Lung microvascular endothelial cell (primary cell): ENCODE results near the gene TIMELESS. TPM values are rescaled to one million over a fixed set of nuclear protein-coding genes. Genes with fewer than 3 reads are reported as not detected.
"Not testable (repeated sequence)": the region's sequence is repeated elsewhere in the genome, so short reads cannot be mapped to it uniquely, and the experiment has no call there.

Experiments
- DNase-seq, 2 donors: peaks; one replicate each; pipeline versions ENCODE4 v3.0.0 to v3.0.0-alpha.2; 2010; ENCODE audit warnings: low read depth in 2 of 2
- total RNA-seq: library from RNA; depleted of rRNA; stranded (reverse); fragments of >200 nt; gene quantifications from 2 replicates; pipeline ENCODE4 v1.2.1, GENCODE V29; 2014

Gene TIMELESS
- total RNA-seq, 1 donor from 2014 or later: 7.3 TPM

DNA sequence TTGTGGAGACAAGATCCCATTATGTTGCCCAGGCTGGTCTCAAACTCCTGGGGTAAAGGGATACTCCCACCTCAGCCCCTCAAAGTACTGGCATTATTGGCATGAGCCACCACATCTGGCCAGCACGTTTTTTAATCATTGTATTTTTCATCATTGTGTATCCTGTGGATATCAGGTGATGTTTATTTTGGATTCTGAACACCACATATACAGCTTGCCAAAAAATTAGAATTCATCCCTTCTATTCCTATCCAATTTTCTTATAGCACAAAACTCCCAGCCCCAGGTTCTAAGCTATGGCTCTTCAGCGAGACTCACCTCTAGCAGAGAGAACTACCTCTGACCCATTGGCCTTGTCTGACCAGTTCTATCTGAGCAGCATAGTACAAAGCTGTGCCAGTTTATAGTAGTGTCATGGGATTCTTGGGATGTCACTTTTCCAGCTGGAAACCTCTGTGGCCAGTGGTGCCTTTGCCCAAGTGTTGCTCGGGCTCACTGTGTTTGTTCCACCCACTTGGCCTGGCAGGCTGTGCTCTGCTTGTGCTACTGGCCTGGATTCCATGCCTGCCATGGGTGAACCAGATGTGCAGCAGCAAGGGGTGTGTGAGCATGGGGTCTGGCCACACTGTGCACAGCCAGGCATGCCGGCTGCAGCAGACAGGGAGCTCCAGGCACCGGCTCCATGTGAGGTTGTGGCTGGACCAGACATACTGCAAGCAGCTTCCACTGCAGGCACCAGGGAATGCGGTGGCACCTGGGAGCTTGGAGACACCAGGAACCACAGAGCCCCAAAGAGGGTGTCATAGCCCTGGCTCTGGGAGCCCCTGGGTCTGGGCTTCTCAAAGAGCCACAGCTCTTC, 37.2 kb downstream of the TIMELESS start:
- DNase-seq: peak in 1 of 2 donors; percentile 76

- DNase-seq: no peak
Observed at GRCh38 chr12:56410768-56411167, 38.5 kb downstream of the TIMELESS start.

GRCh38 chr12:56408799-56409417, 40.3 kb downstream of the TIMELESS start:
- no peak for DNase-seq

DNA sequence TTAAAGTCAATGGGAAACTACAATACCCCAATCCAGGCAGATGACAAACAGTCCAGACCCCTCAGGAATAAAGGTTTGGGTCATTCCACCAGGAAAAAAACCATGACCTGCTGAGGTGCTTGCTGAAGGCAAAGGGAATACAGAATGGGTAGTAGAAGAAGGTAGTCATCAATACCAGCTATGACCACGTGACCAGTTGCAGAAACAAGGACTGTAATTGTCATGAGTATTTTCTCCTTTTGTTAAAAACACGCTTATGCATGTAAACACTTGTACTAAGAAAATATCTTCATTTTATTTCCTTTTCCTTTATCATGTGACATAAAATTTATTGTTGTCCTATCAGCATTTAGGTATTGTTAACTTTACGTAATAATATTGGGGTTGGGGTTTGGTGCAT, 45.0 kb downstream of the TIMELESS start:
- DNase-seq: not testable (repeated sequence)

GRCh38 chr12:56401612-56402011, 47.6 kb downstream of the TIMELESS start:
- DNase-seq: not testable (repeated sequence)

DNA sequence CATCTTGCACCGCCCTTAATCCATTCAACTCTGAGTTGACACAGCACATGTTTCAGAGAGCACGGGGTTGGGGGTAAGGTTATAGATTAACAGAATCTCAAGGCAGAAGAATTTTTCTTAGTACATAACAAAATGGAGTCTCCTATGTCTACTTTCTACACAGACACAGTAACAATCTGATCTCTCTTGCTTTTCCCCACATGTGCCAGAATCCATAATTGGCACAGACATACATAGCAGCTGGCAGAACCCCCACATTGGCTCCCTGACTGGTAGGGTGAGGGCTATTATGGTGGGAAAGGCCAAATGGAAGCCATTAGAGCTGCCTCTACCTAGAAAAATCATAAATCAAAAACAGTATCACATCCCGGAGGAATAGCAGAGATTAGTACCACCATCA, 48.1 kb downstream of the TIMELESS start:
- not testable (repeated sequence) for DNase-seq

- DNase-seq: not testable (repeated sequence)
Observed at GRCh38 chr12:56399466-56399865, 49.8 kb downstream of the TIMELESS start.

- no peak for DNase-seq
Observed at GRCh38 chr12:56398324-56398723, 50.9 kb downstream of the TIMELESS start.

- no peak for DNase-seq
Observed at GRCh38 chr12:56392331-56392730, 56.9 kb downstream of the TIMELESS start.

- no peak for DNase-seq
Observed at GRCh38 chr12:56391721-56392120, 57.5 kb downstream of the TIMELESS start.

DNA sequence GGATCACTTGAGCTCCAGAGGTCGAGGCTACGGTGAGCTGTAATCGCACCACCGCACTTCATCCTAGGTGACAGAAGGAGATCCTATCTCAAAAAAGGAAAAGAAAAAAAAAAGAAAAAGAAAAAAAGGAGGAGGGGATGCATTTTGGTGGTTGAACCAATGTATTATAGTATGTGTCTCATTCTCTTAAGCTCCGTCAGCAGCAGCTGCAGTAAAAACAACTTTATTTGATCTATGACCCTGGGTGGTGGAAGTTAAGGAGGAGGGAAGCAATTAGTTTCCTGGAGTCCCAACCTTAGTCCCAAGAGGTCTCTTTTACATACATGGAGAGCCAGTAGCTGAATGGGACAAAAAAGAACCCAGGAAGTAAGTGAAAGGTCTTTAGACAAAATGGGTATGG, 59.8 kb downstream of the TIMELESS start:
- no peak for DNase-seq

DNA sequence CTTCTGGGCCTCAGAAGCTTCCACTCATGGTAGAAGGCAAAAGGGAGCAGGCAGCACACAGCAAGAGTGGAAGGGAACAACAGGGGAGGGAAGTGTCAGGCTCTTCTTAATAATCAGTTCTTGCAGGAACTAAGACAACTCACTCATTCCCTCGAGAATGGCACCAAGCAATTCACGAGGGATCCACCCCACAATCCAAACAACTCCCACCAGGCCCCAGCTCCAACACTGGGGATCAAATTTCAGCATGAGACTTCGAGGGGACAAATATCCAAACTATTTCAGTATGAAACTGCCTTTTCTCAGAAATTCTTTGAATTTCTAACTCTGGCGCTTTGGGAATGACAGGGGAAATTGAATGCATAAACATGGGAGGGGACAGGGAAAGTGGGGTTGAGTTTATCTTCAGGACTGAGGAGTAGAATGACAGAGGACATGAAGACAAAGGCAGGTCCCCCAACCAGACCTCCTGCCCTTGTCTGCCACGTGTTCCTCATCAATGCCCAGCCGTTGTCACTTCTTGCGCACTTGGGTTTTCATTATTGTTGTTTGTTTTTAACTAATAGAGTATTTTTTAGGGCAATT, 62.0 kb downstream of the TIMELESS start:
- DNase-seq: no peak

DNA sequence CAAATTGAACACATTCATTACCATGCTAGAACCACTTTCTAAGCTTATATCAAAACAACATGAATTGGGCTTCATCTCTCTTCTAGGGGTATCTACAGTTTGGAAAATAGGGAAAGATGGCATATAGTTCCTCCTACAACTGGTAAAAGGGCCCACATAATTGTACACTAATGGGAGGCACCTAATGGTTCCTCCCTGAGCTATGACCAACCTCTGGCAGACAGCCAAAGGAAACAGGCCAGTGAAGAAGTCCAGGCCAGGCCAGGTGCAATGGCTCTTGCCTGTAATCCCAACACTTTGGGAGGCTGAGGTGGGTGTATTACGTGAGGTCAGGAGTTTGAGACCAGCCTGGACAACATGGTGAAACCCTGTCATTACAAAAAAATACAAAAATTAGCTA, 63.4 kb downstream of the TIMELESS start:
- DNase-seq: peak; percentile 13 to 15

- no peak for DNase-seq
Observed at GRCh38 chr12:56382611-56383010, 66.6 kb downstream of the TIMELESS start.

- DNase-seq: no peak
Observed at GRCh38 chr12:56377989-56378316, 71.3 kb downstream of the TIMELESS start.

DNA sequence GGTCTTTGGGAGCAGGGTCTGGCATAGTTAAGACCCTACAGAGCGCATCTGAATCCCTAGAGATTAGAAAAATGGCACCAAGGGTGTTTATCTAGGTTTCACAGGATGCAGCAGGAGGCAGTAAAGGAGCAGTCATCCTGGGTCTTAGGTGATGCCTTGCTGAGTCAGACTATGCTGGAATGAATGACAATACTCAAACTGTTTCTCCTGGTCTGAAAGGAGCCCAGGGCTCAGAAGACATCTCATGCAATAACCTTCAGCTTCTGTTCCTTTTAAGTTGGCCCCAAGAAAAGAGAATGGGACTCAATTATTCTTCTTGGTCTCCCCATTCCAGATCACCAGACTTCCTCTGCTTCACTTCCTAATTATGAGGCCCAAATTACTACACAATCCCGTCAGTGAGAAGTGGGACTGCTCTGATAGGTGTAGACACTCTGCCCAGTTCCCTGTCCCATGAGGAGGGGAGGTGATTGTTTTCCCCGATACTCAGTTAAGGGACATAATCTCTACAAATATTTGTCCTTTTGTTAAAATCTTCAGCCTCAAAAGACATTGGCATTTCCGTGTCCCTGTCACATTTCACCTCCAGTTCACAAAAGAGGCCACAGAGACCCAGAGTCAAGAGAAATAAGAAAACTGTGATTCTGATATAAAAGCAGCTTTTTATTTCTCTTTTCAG, 71.8 kb downstream of the TIMELESS start:
- peak in 1 of 2 donors; percentile 66 for DNase-seq

- DNase-seq: no peak
Observed at GRCh38 chr12:56375598-56376434, 73.4 kb downstream of the TIMELESS start.

DNA sequence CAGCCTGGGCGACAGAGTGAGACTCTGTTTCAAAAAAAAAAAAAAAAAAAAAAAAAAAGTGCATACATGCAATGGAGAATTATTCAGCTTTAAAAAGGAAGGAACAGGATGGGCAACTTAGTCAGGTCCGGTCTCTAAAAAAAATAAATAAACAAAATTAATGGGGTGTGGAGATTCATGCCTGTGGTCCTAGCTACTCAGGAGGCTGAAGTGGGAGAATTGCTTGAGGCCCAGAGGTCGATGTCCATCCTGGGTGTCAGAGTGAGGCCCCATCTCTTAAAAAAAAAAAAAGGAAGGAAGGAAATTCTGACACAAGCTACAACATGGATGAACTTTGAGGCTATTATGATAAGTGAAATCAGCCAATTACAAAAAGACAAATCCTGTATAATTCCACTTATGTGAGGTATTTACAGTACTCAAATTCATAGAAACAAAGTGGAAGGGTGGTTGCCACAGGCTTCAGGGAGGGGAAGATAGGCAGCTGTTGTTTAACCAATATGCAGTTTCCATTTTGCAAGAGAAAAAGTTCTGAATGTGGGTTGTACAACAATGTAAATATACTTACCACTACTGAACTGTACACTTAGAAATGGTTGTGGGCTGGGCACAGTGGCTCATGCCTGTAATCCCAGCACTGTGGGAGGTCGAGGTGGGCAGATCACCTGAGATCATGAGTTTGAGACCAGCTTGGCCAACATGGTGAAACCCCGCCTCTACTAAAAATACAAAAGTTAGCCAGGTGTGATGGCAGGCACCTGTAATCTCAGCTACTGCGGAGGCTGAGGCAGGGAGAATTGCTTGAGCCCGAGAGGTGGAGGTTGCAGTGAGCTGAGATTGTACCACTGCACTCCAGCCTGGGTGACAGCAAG, 74.3 kb downstream of the TIMELESS start:
- DNase-seq: peak; percentile 58 to 80

- DNase-seq: no peak
Observed at GRCh38 chr12:56373515-56373914, 75.7 kb downstream of the TIMELESS start.

DNA sequence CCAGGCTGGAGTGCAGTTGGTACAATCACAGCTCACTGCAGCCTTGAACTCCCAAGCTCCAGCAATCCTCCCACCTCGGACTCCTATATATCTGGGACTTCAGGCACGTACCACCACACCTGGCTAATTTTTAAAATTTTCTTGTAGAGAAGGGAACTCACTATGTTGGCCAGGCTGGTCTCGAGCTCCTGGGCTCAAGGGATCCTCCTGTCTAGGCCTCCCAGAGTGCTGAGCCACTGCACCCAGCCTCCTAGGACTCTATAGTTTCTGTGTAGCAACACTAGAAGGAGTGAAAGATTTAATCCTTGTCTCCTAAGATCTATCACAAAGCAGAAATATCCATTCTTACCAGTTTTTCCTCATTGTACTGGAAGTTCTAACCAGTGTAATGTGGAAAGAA, 82.3 kb downstream of the TIMELESS start:
- DNase-seq: no peak
